GM19463 (cell line): ENCODE results near the gene TMEM69.
"Not testable (repeated sequence)": the region's sequence is repeated elsewhere in the genome, so short reads cannot be mapped to it uniquely, and the experiment has no call there.

Source experiments
- ATAC-seq: cut with Tn5 transposase; IDR thresholded peaks from one replicate; pipeline ENCODE4 v1.9.1; 2021; ENCODE audit warnings: mild to moderate bottlenecking, moderate library complexity; ENCODE audit not compliant: unreplicated experiment

Gene TMEM69

GRCh38 chr1:45687754-45688740 is at the start of gene TMEM69:
TMEM69 (plus strand) TSS chr1:45688181; CDS start chr1:45691069, 2,888 bp downstream.
- ATAC-seq: no peak

GRCh38 chr1:45640293-45640692 is 47.7 kb upstream of the TMEM69 start:
- ATAC-seq: no peak

DNA sequence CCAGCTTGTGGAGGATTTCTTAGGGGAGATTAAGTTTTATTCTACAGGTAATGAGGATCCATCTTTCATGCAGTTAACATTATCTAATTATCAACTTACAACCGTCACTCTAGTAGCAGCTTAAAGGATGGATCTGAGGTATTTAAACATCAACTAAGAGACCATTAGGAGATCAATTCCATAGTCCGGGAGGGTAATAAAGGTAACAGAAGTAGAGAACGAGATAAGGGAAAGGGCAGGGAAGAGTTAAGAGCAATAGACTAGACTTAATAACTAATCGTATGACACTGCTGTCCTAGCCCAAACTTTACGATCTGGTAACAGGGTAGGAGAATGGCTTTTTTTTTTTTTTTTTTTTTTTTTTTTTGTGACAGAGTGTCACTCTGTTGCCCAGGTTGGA is 44.7 kb upstream of the TMEM69 start:
- no peak for ATAC-seq

GRCh38 chr1:45643978-45644377 is 44.0 kb upstream of the TMEM69 start:
- no peak for ATAC-seq

DNA sequence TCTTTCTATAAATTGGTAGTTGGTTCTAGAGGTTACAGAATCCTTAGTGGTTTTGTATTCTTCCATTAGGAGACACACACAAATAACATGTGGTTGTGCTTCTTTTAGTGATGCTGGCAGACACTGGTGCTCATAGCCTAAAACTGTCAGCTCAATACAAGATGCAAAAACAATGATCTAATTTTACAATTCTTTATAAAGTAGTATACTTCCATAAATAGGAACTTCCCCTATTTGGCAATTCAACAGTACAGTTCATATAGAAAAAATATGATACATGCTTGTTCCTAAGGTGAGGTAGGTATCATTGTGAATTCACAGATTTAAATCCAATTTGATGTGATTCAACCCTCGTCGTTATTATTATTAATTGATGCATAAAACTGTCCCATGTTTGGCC is 43.3 kb upstream of the TMEM69 start:
- ATAC-seq: no peak

- ATAC-seq: no peak
These were observed 40.5 kb upstream of the TMEM69 start for GRCh38 chr1:45647248-45648021.

GRCh38 chr1:45654540-45655280 is 33.3 kb upstream of the TMEM69 start:
- ATAC-seq: no peak

GRCh38 chr1:45656573-45657226 is 31.3 kb upstream of the TMEM69 start:
- ATAC-seq: no peak

DNA sequence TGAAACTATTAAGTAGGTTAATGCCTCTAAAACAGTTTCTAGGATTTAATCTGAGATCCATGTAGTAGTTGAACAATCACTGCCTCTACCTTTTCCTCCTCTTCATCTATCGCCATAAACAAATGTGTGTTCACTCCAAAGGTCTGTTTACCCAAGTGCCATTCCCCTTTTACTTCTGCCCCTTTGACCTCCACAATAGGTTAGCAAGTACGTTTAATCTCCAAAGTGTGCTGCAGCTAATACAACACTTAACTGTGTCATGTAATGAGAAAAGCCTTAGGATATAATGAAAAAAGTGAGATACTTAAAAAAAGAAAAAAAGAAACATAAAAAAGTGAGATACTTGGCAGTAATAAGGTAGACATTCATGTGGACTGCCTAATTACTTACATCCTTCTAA is 29.8 kb upstream of the TMEM69 start:
- ATAC-seq: no peak

DNA sequence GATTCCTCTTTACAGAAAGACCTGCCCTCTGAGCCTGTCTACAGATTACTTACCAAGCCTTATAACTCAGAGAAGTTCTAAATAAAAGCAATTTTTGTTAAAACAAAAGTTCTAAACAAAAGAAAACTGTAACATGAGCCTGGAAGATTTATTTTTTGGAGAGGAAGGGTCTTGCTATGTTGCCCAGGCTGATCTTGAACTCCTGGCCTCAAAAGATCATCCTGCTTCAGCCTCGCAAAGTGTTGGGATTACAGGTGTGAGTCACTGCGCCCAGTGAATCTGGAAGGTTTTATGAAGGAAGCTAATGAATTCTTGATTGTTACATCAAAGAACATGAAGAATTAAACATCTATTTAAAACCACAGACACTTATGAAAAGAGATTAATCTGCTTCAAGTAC is 28.8 kb upstream of the TMEM69 start:
- ATAC-seq: no peak

- no peak for ATAC-seq
These were observed 27.6 kb upstream of the TMEM69 start for GRCh38 chr1:45660336-45660735.

DNA sequence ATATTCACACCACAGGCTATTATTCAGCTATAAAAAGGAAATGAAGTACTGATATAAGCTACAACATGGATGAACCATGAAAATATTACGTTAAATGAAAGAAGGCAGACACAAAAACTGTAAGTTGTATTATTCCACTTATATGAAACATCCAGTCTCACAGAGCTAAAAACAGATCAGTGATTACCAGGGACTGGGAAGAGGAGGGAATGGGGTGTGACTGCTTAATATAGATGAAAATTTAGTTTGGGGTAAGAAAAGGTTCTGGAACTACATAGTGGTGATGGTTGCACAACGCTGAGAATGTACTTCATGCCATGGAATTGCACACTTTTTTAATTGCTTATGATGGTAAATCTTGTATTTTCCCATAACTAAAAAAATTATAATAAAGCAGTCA is 21.1 kb upstream of the TMEM69 start:
- no peak for ATAC-seq

DNA sequence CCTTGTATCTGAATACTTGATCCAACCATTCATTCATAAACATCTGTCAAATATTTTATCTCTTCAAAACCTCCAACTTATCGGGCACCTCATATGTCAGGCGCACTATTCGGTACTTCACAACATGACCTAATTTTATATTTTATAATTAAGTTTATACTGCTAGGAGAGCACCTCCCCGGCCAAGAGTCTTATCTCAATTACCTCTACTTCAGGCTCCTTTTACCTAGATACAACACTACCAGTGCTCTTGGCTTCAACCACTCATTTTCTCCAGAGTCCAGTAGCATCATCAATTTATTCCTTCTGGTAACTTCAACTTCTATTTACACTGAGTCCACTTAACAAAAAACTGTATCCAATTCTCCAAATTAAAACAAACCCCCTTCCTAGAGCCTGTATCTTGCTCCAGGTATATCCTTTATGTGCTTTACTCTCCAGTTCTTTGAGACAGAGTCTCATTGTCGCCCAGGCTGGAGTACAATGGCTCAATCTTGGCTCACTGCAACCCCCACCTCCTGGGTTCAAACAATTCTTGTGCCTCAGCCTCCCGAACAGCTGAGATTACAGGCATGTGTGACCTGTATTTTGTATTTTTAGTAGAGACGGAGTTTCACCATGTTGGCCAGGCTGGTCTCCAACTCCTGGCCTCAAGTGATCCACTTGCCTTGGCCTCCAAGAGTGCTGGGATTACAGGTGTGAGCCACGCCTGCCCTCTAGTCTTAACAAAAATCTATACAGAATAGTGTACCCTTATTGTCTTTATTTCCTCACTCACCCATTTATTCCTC is 20.5 kb upstream of the TMEM69 start:
- no peak for ATAC-seq

- no peak for ATAC-seq
These were observed 19.5 kb upstream of the TMEM69 start for GRCh38 chr1:45668526-45668925.

DNA sequence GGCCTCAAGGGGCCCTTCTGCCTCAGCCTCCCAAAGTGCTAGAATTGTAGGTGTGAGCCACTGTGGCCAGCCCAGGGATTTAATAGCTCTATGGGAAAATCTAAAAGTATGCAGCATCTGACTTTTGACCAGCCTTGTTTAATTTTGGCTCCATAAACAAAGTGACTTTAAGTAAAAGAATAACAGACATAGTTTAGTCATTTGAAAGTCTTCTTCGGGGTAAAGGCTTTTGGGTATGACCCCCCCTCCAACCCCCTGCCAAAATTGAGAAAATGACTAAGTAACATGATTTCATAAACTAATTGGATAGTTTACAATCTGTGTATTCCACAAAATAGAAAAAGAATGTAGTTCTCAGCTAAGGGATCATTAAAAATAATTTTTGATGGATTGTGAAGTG is 18.6 kb upstream of the TMEM69 start:
- no peak for ATAC-seq

- no peak for ATAC-seq
These were observed 17.9 kb upstream of the TMEM69 start for GRCh38 chr1:45669859-45670655.

DNA sequence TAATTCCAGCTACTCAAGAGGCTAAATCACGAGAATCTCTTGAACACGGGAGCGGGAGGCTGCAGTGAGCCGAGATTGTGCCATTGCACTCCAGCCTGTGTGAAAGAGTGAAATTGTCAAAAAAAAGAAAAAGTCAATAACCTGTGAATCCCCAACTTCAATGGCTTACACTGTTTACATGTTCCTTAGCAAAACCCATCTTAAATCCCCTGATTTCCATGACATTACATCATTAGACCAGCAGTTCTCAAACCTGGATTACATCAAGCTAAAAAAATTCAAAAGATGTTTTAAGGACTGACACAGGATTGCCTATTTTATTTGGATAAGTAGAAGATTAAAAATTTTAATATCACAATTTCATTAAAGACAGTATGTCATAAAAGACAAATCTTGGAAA is 14.0 kb upstream of the TMEM69 start:
- ATAC-seq: no peak

- ATAC-seq: no peak
These were observed 13.5 kb upstream of the TMEM69 start for GRCh38 chr1:45674478-45674877.

DNA sequence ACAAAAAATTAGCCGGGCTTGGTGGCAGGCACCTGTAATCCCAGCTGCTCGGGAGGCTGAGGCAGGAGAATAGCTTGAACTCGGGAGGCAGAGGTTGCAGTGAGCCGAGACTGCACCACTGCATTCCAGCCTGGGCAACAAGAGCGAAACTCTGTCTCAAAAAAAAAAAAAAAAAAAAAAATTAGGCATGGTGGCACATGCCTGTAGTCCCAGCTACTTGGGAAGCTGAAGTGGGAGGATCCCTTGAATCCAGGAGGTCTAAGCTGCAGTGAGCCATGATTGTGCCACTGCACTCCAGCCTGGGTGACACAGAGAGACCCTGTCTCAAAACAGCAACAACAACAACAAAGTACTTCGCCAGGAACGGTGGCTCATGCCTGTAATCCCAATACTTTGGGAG is 11.4 kb upstream of the TMEM69 start:
- not testable (repeated sequence) for ATAC-seq
